Stimulated activated CD8-positive, alpha-beta memory T cell treated with anti-CD3 and anti-CD28 coated beads, Interleukin-7, amount 100 ng/mL, for 1 hour (primary cell): ENCODE data around the gene SHOX.
"Not testable (repeated sequence)": the region's sequence is repeated elsewhere in the genome, so short reads cannot be mapped to it uniquely, and the experiment has no call there.

Experiments used
- DNase-seq, 2 donors: peaks; one replicate each; pipeline ENCODE4 v3.0.0-alpha.2; 2020; ENCODE audit warnings: low read depth in 2 of 2

The SHOX gene

GRCh38 chrX:630612-631496, at the start of gene SHOX:
Gene SHOX (plus strand): TSS chrX:630791. CDS start chrX:630898, 107 bp downstream.
- DNase-seq = no peak

- no peak for DNase-seq
These were observed 49.5 kb upstream of the SHOX start for GRCh38 chrX:581066-581465.

- DNase-seq = no peak
These were observed 48.8 kb upstream of the SHOX start for GRCh38 chrX:581720-582298.

- DNase-seq = no peak
These were observed 46.0 kb upstream of the SHOX start for GRCh38 chrX:584572-584971.

GRCh38 chrX:585115-585808, 45.3 kb upstream of the SHOX start:
- DNase-seq = no peak

GRCh38 chrX:586351-586750, 44.2 kb upstream of the SHOX start:
- no peak for DNase-seq

GRCh38 chrX:589261-589660, 41.3 kb upstream of the SHOX start:
- DNase-seq = not testable (repeated sequence)

GRCh38 chrX:590693-591404, 39.7 kb upstream of the SHOX start:
- no peak for DNase-seq

GRCh38 chrX:599837-600715, 30.5 kb upstream of the SHOX start:
- no peak for DNase-seq

GRCh38 chrX:603029-603428, 27.6 kb upstream of the SHOX start:
- not testable (repeated sequence) for DNase-seq

GRCh38 chrX:604616-605015, 26.0 kb upstream of the SHOX start:
- DNase-seq = not testable (repeated sequence)

GRCh38 chrX:608088-608487, 22.5 kb upstream of the SHOX start:
- not testable (repeated sequence) for DNase-seq

- no peak for DNase-seq
These were observed 16.5 kb upstream of the SHOX start for GRCh38 chrX:614136-614535.

- DNase-seq = no peak
These were observed 13.2 kb upstream of the SHOX start for GRCh38 chrX:617401-617800.

- DNase-seq = no peak
These were observed 12.7 kb upstream of the SHOX start for GRCh38 chrX:617891-618290.

- not testable (repeated sequence) for DNase-seq
These were observed 12.3 kb upstream of the SHOX start for GRCh38 chrX:618304-618703.

- no peak for DNase-seq
These were observed 11.7 kb upstream of the SHOX start for GRCh38 chrX:618761-619450.

- DNase-seq = no peak
These were observed 11.2 kb upstream of the SHOX start for GRCh38 chrX:619451-619811.

GRCh38 chrX:619812-620531, 10.6 kb upstream of the SHOX start:
- no peak for DNase-seq
